SK-N-SH (cell line): Measurements from ENCODE around the gene LIPN. TPM values are rescaled to one million over a fixed set of nuclear protein-coding genes. Genes with fewer than 3 reads are reported as not detected.

Source experiments
- CTCF ChIA-PET: fragments of 300-600, 350-600 bp; formaldehyde crosslinking; extraction: SDS; loops from one replicate; lab custom pipeline; 2021; lab: Yijun Ruan, JAX
- POLR2A ChIA-PET: fragments of 350-600 bp; sonication (Branson Sonifier 250); formaldehyde crosslinking; extraction: SDS; loops from one replicate; lab custom pipeline; 2020; ENCODE audit warnings: antibody characterized with exemption, inconsistent platforms; lab: Yijun Ruan, JAX
- DNase-seq: peaks from one replicate; pipeline ENCODE4 v3.0.0; 2012
- H2AFZ ChIP-seq: fragments of 200-600 bp; sonication (generic); 2 replicates; pipeline ENCODE4 v1.8.1; 2016; ENCODE audit warnings: antibody characterized with exemption, mild to moderate bottlenecking, low read depth
- H3F3A ChIP-seq: fragments of 200-600 bp; sonication (generic); replicated peaks from 2 replicates; pipeline ENCODE3; 2016; ENCODE audit warnings: antibody characterized with exemption, mild to moderate bottlenecking; ENCODE audit not compliant: insufficient read depth
- H3K27ac ChIP-seq, 2 experiments: fragments of 200-500 bp in 1 of 2; fragments of 200-600 bp in 1 of 2; sonication (Bioruptor generic) in 1 of 2; sonication (generic), shearing (Covaris generic) in 1 of 2; 2 replicates each; pipeline versions ENCODE4 v1.5.1 to v1.6.1; 2014 to 2016; ENCODE audit warnings: low read depth in 2 of 2, inconsistent platforms in 1 of 2, low read length in 1 of 2, mild to moderate bottlenecking in 1 of 2, mixed read lengths in 1 of 2
- H3K27me3 ChIP-seq: fragments of 200-600 bp; sonication (generic), shearing (Covaris generic); 2 replicates; pipeline ENCODE4 v1.6.1; 2016; ENCODE audit warnings: mixed run types; ENCODE audit not compliant: insufficient read depth
- H3K36me3 ChIP-seq, 2 experiments: fragments of 200-500 bp in 1 of 2; fragments of 200-600 bp in 1 of 2; sonication (Bioruptor generic) in 1 of 2; sonication (generic) in 1 of 2; replicated peaks in 1 of 2; 2 replicates each; pipeline versions ENCODE3 to v1.5.1; 2014 to 2016; ENCODE audit warnings: low read length in 1 of 2, mild to moderate bottlenecking in 1 of 2; ENCODE audit not compliant: insufficient read depth in 2 of 2, control insufficient read depth in 1 of 2
- H3K4me1 ChIP-seq, 2 experiments: fragments of 200-500 bp in 1 of 2; fragments of 200-600 bp in 1 of 2; sonication (Bioruptor generic) in 1 of 2; sonication (generic), shearing (Covaris generic) in 1 of 2; 2 replicates each; pipeline versions ENCODE4 v1.5.1 to v1.6.1; 2014 to 2016; ENCODE audit warnings: low read depth in 1 of 2, low read length in 1 of 2, mixed run types in 1 of 2; ENCODE audit not compliant: insufficient read depth in 2 of 2, control insufficient read depth in 1 of 2
- H3K4me2 ChIP-seq: fragments of 200-600 bp; sonication (generic), shearing (Covaris generic); 2 replicates; pipeline ENCODE4 v1.6.1; 2017; ENCODE audit warnings: mixed run types
- H3K4me3 ChIP-seq, 2 experiments: fragments of 200-500 bp in 1 of 2; fragments of 200-600 bp in 1 of 2; sonication (Bioruptor generic) in 1 of 2; sonication (generic), shearing (Covaris generic) in 1 of 2; 2 replicates each; pipeline versions ENCODE4 v1.5.1 to v1.8.1; 2014 to 2016; ENCODE audit warnings: low read depth in 2 of 2, inconsistent platforms in 1 of 2, low read length in 1 of 2, mild to moderate bottlenecking in 1 of 2, mixed read lengths in 1 of 2, moderate library complexity in 1 of 2
- H3K79me2 ChIP-seq: fragments of 200-600 bp; sonication (generic); 2 replicates; pipeline ENCODE4 v1.8.1; 2017; ENCODE audit warnings: mild to moderate bottlenecking; ENCODE audit not compliant: insufficient read depth
- H3K9ac ChIP-seq: fragments of 200-600 bp; sonication (generic); 2 replicates; pipeline ENCODE4 v1.6.1; 2017; ENCODE audit warnings: mixed run types
- H3K9me2 ChIP-seq: fragments of 200-600 bp; sonication (generic); 2 replicates; pipeline ENCODE4 v1.6.1; 2017; ENCODE audit warnings: mixed run types
- H3K9me3 ChIP-seq: fragments of 200-600 bp; sonication (generic); 2 replicates; pipeline ENCODE4 v1.6.1; 2017; ENCODE audit warnings: mixed run types, mild to moderate bottlenecking, moderate library complexity
- H4K20me1 ChIP-seq: fragments of 200-600 bp; sonication (generic); 2 replicates; pipeline ENCODE4 v1.6.1; 2017; ENCODE audit warnings: mild to moderate bottlenecking, mixed run types; ENCODE audit not compliant: insufficient read depth
- CHD2 ChIP-seq: fragments of 150-350 bp; IDR thresholded peaks from 2 replicates; pipeline ENCODE4 v1.6.1; 2018; ENCODE audit warnings: low read length; ENCODE audit not compliant: partially characterized antibody
- EP300 ChIP-seq, 2 experiments: IDR thresholded peaks; 2 replicates each; pipeline versions ENCODE4 v1.4.0 to v1.6.1; 2012; ENCODE audit warnings: borderline replicate concordance in 1 of 2, low read depth in 1 of 2, low read length in 1 of 2
- FOXJ3 ChIP-seq: sonication (generic); formaldehyde crosslinking; IDR thresholded peaks from 2 replicates; pipeline ENCODE4 v1.5.1; 2020; ENCODE audit warnings: mild to moderate bottlenecking, missing genetic modification reagents
- FOXM1 ChIP-seq: IDR thresholded peaks from 2 replicates; pipeline ENCODE4 v1.4.0; 2012; ENCODE audit warnings: low read depth, mild to moderate bottlenecking
- GABPA ChIP-seq: IDR thresholded peaks from 2 replicates; pipeline ENCODE4 v1.4.0; 2012; ENCODE audit warnings: low read depth, mild to moderate bottlenecking
- GATA2 ChIP-seq: sonication (generic); formaldehyde crosslinking; IDR thresholded peaks from 2 replicates; pipeline ENCODE4 v1.5.0; 2020; ENCODE audit warnings: mild to moderate bottlenecking, missing genetic modification reagents
- MEF2A ChIP-seq: IDR thresholded peaks from 2 replicates; pipeline ENCODE4 v1.4.0; 2012; ENCODE audit warnings: low read depth, borderline replicate concordance
- MXI1 ChIP-seq: IDR thresholded peaks from 2 replicates; pipeline ENCODE4 v1.6.1; 2012; ENCODE audit warnings: mild to moderate bottlenecking, low read depth, low read length, improper control_type of control experiment
- POLR2AphosphoS5 ChIP-seq: IDR thresholded peaks from 2 replicates; pipeline ENCODE4 v1.6.1; 2012; ENCODE audit warnings: low read depth, low read length
- RAD21 ChIP-seq: IDR thresholded peaks from 2 replicates; pipeline ENCODE4 v1.6.1; 2012; ENCODE audit warnings: mild to moderate bottlenecking, low read length
- RCOR1 ChIP-seq: fragments of 150-350 bp; IDR thresholded peaks from 2 replicates; pipeline ENCODE4 v1.6.1; 2017; ENCODE audit warnings: antibody characterized with exemption, low read length
- RFX5 ChIP-seq: IDR thresholded peaks from 2 replicates; pipeline ENCODE4 v1.6.1; 2012; ENCODE audit warnings: mild to moderate bottlenecking, improper control_type of control experiment, low read length
- RXRA ChIP-seq: IDR thresholded peaks from 2 replicates; pipeline ENCODE4 v1.4.0; 2012; ENCODE audit warnings: low read depth, mild to moderate bottlenecking, borderline replicate concordance
- SMC3 ChIP-seq: IDR thresholded peaks from 2 replicates; pipeline ENCODE4 v1.6.1; 2012; ENCODE audit warnings: low read depth, low read length, improper control_type of control experiment
- TCF12 ChIP-seq: IDR thresholded peaks from 2 replicates; pipeline ENCODE4 v1.4.0; 2012
- TEAD4 ChIP-seq: IDR thresholded peaks from 2 replicates; pipeline ENCODE4 v1.4.0; 2012; ENCODE audit warnings: mild to moderate bottlenecking, borderline replicate concordance; ENCODE audit not compliant: insufficient read depth
- WGBS: methylation state at CpG from one replicate; pipeline ENCODE4 v1.1.6; 2017; ENCODE audit warnings: low lambda C conversion rate; 5-methylcytosine and 5-hydroxymethylcytosine counted together
- polyA plus RNA-seq, 3 experiments: library from polyadenylated mRNA; depleted of rRNA; stranded (reverse); fragments of >200 nt; gene quantifications; 2 replicates each; pipeline ENCODE4 v1.2.3, GENCODE V29; 2012
- TF ChIP-seq, protein P1 (sequence below): IDR thresholded peaks from 2 replicates; pipeline ENCODE4 v1.4.0; 2012; ENCODE audit warnings: low read depth
- TF ChIP-seq, protein P2 (sequence below): fragments of 150-350 bp; IDR thresholded peaks from 2 replicates; pipeline ENCODE4 v1.6.1; 2017; ENCODE audit warnings: antibody characterized with exemption, low read length, low read depth, borderline replicate concordance
- TF ChIP-seq, protein P3 (sequence below): IDR thresholded peaks from 2 replicates; pipeline ENCODE4 v1.6.1; 2012; ENCODE audit warnings: mild to moderate bottlenecking, low read depth, low read length, moderate library complexity
- TF ChIP-seq, protein P4 (sequence below): fragments of 200-600 bp; sonication (generic); IDR thresholded peaks from 2 replicates; pipeline ENCODE4 v1.6.1; 2017; ENCODE audit warnings: antibody characterized with exemption, mild to moderate bottlenecking, moderate library complexity
- TF ChIP-seq, protein P5 (sequence below): IDR thresholded peaks from 2 replicates; pipeline ENCODE4 v1.4.0; 2012; ENCODE audit warnings: low read depth, borderline replicate concordance

LIPN gene
- polyA plus RNA-seq, 1 of the 3 experiments (the other 2 are of a cell fraction), result not detected

DNA sequence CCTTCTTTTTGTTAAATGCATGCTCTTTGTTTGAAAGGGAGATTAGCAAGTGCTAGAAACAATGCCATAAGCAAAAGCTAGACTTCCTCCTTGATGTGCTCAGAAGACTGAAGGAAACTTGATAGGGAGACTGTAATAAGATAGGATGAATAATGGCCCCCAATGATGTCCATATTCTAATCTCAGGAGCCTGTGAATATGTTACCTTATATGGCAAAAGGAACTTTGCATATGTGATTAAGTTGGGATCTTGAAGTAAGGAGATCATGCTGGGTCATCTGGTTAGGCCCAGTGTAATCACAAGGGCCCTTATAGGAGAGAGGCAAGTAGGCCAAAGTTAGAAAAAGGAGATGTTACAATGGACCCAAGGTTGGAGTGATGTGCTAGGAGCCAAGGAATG is 29.1 kb downstream of the LIPN start:
- Histone ChIP-seq H2AFZ (no peak overlapping the region), H4K20me1 (no peaks in the 10 kb centered on the region), H3K36me3 (no peaks in the 10 kb centered on the region), H3K4me1 (no peaks in the 10 kb centered on the region; a peak in 1 of 4 replicates), H3K79me2 (no peaks in the 10 kb centered on the region), H3K27ac (no peak overlapping the region), H3K4me3 (no peak overlapping the region), H3K9ac (no peak overlapping the region), H3K9me3 (peaks cover 6% of the 10 kb centered on the region; the same call in 1 of the 2 replicates), H3K9me2 (no peaks in the 10 kb centered on the region), H3K27me3 (no peaks in the 10 kb centered on the region), H3F3A (peaks cover 4% of the 10 kb centered on the region), H3K4me2 (no peak overlapping the region)
- ChIA-PET POLR2A (no interaction called here), CTCF (interaction anchor here (0.7 to 1.0 kb wide), 3 partner anchors 22 to 23 kb away, joined by 3 to 4 read pairs (median 3); no protein-coding TSS in a partner anchor)
- TF ChIP-seq CHD2, result no peak
- no peak for TF ChIP-seq RXRA
- TF ChIP-seq, protein P1, sequence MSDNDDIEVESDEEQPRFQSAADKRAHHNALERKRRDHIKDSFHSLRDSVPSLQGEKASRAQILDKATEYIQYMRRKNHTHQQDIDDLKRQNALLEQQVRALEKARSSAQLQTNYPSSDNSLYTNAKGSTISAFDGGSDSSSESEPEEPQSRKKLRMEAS, result no peak
- TF ChIP-seq SMC3, result no peak
- no peak for TF ChIP-seq POLR2AphosphoS5
- no peak for DNase-seq

DNA sequence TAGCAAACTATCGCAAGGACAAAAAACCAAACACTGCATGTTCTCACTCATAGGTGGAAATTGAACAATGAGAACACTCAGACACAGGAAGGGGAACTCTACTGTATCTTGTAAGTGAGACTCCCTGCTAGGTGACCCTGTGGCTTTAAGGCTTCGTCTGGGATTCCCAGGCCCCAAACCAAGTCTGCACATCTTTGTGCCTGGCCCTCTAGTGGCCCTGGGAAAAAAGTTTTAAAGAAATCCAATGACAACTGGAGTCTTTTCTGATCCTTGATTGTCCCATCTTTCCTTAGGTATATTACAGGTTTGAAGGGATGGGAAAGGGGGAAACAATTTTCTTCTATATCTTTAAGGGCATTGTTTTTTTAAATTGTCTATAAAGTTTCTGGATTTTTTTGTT is 32.1 kb downstream of the LIPN start:
- Histone ChIP-seq H3K9me2 (no peaks in the 10 kb centered on the region), H3K36me3 (no peaks in the 10 kb centered on the region), H3K4me2 (no peak overlapping the region), H3K27me3 (no peaks in the 10 kb centered on the region), H3K9ac (no peak overlapping the region), H3K9me3 (peaks cover 6% of the 10 kb centered on the region; the same call in 1 of the 2 replicates), H3F3A (peaks cover 4% of the 10 kb centered on the region), H2AFZ (no peak overlapping the region), H3K79me2 (no peaks in the 10 kb centered on the region), H3K4me1 (no peaks in the 10 kb centered on the region; a peak in 2 of 4 replicates), H3K27ac (no peak overlapping the region), H3K4me3 (no peak overlapping the region), H4K20me1 (no peaks in the 10 kb centered on the region)
- ChIA-PET CTCF (interaction anchor here (0.8 to 1.8 kb wide), 6 partner anchors 14 to 231 kb away, joined by 3 to 6 read pairs (median 4); no protein-coding TSS in a partner anchor), POLR2A (no interaction called here)
- TF ChIP-seq TEAD4 (no peak), CHD2 (no peak), TCF12 (no peak), RAD21 (peak; percentile 59), EP300 (IDR thresholded peaks at IDR 0.05; ENCODE audit: borderline replicate concordance in 1 of 2, low read depth in 1 of 2, low read length in 1 of 2) (no peak), GATA2 (no peak), MEF2A (no peak), MXI1 (no peak), FOXM1 (no peak), RCOR1 (no peak), SMC3 (peak; percentile 44), POLR2AphosphoS5 (no peak), FOXJ3 (CRISPR knock-in tag) (no peak), GABPA (no peak), RFX5 (no peak)
- TF ChIP-seq, protein P2, sequence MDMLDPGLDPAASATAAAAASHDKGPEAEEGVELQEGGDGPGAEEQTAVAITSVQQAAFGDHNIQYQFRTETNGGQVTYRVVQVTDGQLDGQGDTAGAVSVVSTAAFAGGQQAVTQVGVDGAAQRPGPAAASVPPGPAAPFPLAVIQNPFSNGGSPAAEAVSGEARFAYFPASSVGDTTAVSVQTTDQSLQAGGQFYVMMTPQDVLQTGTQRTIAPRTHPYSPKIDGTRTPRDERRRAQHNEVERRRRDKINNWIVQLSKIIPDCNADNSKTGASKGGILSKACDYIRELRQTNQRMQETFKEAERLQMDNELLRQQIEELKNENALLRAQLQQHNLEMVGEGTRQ, result no peak
- TF ChIP-seq, protein P3, sequence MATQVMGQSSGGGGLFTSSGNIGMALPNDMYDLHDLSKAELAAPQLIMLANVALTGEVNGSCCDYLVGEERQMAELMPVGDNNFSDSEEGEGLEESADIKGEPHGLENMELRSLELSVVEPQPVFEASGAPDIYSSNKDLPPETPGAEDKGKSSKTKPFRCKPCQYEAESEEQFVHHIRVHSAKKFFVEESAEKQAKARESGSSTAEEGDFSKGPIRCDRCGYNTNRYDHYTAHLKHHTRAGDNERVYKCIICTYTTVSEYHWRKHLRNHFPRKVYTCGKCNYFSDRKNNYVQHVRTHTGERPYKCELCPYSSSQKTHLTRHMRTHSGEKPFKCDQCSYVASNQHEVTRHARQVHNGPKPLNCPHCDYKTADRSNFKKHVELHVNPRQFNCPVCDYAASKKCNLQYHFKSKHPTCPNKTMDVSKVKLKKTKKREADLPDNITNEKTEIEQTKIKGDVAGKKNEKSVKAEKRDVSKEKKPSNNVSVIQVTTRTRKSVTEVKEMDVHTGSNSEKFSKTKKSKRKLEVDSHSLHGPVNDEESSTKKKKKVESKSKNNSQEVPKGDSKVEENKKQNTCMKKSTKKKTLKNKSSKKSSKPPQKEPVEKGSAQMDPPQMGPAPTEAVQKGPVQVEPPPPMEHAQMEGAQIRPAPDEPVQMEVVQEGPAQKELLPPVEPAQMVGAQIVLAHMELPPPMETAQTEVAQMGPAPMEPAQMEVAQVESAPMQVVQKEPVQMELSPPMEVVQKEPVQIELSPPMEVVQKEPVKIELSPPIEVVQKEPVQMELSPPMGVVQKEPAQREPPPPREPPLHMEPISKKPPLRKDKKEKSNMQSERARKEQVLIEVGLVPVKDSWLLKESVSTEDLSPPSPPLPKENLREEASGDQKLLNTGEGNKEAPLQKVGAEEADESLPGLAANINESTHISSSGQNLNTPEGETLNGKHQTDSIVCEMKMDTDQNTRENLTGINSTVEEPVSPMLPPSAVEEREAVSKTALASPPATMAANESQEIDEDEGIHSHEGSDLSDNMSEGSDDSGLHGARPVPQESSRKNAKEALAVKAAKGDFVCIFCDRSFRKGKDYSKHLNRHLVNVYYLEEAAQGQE, result no peak
- TF ChIP-seq, protein P4, sequence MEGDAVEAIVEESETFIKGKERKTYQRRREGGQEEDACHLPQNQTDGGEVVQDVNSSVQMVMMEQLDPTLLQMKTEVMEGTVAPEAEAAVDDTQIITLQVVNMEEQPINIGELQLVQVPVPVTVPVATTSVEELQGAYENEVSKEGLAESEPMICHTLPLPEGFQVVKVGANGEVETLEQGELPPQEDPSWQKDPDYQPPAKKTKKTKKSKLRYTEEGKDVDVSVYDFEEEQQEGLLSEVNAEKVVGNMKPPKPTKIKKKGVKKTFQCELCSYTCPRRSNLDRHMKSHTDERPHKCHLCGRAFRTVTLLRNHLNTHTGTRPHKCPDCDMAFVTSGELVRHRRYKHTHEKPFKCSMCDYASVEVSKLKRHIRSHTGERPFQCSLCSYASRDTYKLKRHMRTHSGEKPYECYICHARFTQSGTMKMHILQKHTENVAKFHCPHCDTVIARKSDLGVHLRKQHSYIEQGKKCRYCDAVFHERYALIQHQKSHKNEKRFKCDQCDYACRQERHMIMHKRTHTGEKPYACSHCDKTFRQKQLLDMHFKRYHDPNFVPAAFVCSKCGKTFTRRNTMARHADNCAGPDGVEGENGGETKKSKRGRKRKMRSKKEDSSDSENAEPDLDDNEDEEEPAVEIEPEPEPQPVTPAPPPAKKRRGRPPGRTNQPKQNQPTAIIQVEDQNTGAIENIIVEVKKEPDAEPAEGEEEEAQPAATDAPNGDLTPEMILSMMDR, result peak; percentile 68
- TF ChIP-seq, protein P5, sequence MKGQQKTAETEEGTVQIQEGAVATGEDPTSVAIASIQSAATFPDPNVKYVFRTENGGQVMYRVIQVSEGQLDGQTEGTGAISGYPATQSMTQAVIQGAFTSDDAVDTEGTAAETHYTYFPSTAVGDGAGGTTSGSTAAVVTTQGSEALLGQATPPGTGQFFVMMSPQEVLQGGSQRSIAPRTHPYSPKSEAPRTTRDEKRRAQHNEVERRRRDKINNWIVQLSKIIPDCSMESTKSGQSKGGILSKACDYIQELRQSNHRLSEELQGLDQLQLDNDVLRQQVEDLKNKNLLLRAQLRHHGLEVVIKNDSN, result no peak
- 53% methylated on average over 2 of the region's 2 CpGs for WGBS
- peak; percentile 19 for DNase-seq
